Left ventricle myocardium inferior (tissue), 1 donor: ENCODE measurements around the gene HIPK2. TPM values are rescaled to one million over a fixed set of nuclear protein-coding genes. Genes with fewer than 3 reads are reported as not detected.

Source experiments
- DNase-seq: peaks from one replicate; pipeline ENCODE4 v3.0.0-alpha.2; 2020
- H3K27ac ChIP-seq: fragments of 200-600 bp; replicated peaks from 2 replicates; pipeline ENCODE4 v1.8.0; 2021
- H3K27me3 ChIP-seq: fragments of 200-600 bp; 2 replicates; pipeline ENCODE4 v1.8.0; 2021; ENCODE audit warnings: low read depth
- H3K36me3 ChIP-seq: fragments of 200-600 bp; 2 replicates; pipeline ENCODE4 v1.8.0; 2021
- H3K4me1 ChIP-seq: fragments of 200-600 bp; 2 replicates; pipeline ENCODE4 v1.8.0; 2021
- H3K4me3 ChIP-seq: fragments of 200-600 bp; 2 replicates; pipeline ENCODE4 v1.8.0; 2021; ENCODE audit warnings: mild to moderate bottlenecking, moderate library complexity
- H3K9me3 ChIP-seq: fragments of 200-600 bp; replicated peaks from 2 replicates; pipeline ENCODE4 v1.8.0; 2021
- CTCF ChIP-seq: fragments of 200-600 bp; IDR thresholded peaks from 2 replicates; pipeline ENCODE4 v1.8.0; 2021; ENCODE audit warnings: antibody characterized with exemption, mild to moderate bottlenecking, borderline replicate concordance
- intact Hi-C: fragments of 100-400 bp; cut with micrococcal nuclease; formaldehyde crosslinking; loops from one replicate; pipeline ENCODE4 v1.11.0; 2022
- total RNA-seq: library from RNA; stranded (reverse); fragmentation: NEBNext Ultra II Directional; extraction: Animal tissue kit (Norgen Biotek cat#: 25700); gene quantifications from one replicate; pipeline ENCODE4 v1.2.1, GENCODE V29; 2021
- donor health status: DM: no; HTN: yes; CAD: no; lungs with severe emphysema.

The HIPK2 gene
- total RNA-seq, 1 donor from 2014 or later, result 127 TPM

- no peak for DNase-seq
- TF ChIP-seq CTCF, result no peak
- no peaks in the 10 kb centered on the region for H3K9me3 ChIP-seq
- peaks cover 31% of the 10 kb centered on the region for H3K4me1 ChIP-seq
- H3K36me3 ChIP-seq, result peaks cover 87% of the 10 kb centered on the region
- no peak overlapping the region for H3K27ac ChIP-seq
- intact Hi-C loops, result no loop called here
- no peaks in the 10 kb centered on the region for H3K27me3 ChIP-seq
- no peak overlapping the region for H3K4me3 ChIP-seq
Observed at GRCh38 chr7:139603282-139603681, 174.5 kb downstream of the HIPK2 start.

- no peak for DNase-seq
- H3K36me3 ChIP-seq, result peaks cover 90% of the 10 kb centered on the region
- H3K9me3 ChIP-seq, result no peaks in the 10 kb centered on the region
- H3K27ac ChIP-seq, result peak overlapping the region; percentile 3
- no peaks in the 10 kb centered on the region for H3K27me3 ChIP-seq
- H3K4me3 ChIP-seq, result no peak overlapping the region
- peaks cover 32% of the 10 kb centered on the region for H3K4me1 ChIP-seq
- peak; percentile 64 for TF ChIP-seq CTCF
- intact Hi-C loops, result no loop called here
Observed at GRCh38 chr7:139602143-139602722, 175.6 kb downstream of the HIPK2 start.

GRCh38 chr7:139601176-139601575 is 176.6 kb downstream of the HIPK2 start:
- Histone ChIP-seq H3K4me3 (no peak overlapping the region), H3K9me3 (no peaks in the 10 kb centered on the region), H3K36me3 (peaks cover 90% of the 10 kb centered on the region), H3K4me1 (peaks cover 32% of the 10 kb centered on the region), H3K27ac (no peak overlapping the region), H3K27me3 (no peaks in the 10 kb centered on the region)
- DNase-seq, result no peak
- intact Hi-C loops, result no loop called here
- TF ChIP-seq CTCF, result no peak

- intact Hi-C loops, result no loop called here
- Histone ChIP-seq H3K36me3 (peaks cover 90% of the 10 kb centered on the region), H3K4me3 (no peak overlapping the region), H3K9me3 (no peaks in the 10 kb centered on the region), H3K4me1 (peaks cover 32% of the 10 kb centered on the region), H3K27ac (no peak overlapping the region), H3K27me3 (no peaks in the 10 kb centered on the region)
- no peak for DNase-seq
- TF ChIP-seq CTCF, result no peak
Observed at GRCh38 chr7:139600306-139600705, 177.5 kb downstream of the HIPK2 start.

- Histone ChIP-seq H3K36me3 (peaks cover 95% of the 10 kb centered on the region), H3K4me1 (peaks cover 26% of the 10 kb centered on the region), H3K27ac (no peak overlapping the region), H3K4me3 (no peak overlapping the region), H3K9me3 (no peaks in the 10 kb centered on the region), H3K27me3 (no peaks in the 10 kb centered on the region)
- no peak for TF ChIP-seq CTCF
- DNase-seq, result no peak
- intact Hi-C loops, result no loop called here
Observed at GRCh38 chr7:139598642-139599041, 179.2 kb downstream of the HIPK2 start.
